Measurements from ENCODE around the gene MKLN1. TPM values are rescaled to one million over a fixed set of nuclear protein-coding genes. Genes with fewer than 3 reads are reported as not detected.

Gene MKLN1
- polyA plus RNA-seq, 1 donor: 21.6 TPM

DNA sequence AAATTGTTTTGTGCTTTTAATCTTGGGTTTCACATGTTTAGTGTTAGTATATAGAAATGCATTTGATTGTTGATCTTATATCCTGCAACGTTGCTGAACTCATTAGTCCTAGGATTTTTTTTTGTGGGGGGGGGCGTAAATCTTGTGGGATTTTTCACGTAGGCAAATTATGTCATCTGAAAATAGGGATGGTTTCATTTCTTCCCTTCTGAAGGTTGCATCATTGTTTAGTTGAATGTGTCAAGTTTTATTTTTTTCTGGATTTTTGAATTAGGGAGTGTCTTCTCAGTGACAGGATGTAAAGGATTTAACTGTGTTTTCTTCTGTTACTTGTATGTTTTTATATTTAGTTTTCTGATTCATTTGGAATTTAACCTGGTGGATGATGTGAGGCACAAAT, 26.7 kb downstream of the MKLN1 start:
- DNase-seq (ENCODE audit: low read depth): no peak

DNA sequence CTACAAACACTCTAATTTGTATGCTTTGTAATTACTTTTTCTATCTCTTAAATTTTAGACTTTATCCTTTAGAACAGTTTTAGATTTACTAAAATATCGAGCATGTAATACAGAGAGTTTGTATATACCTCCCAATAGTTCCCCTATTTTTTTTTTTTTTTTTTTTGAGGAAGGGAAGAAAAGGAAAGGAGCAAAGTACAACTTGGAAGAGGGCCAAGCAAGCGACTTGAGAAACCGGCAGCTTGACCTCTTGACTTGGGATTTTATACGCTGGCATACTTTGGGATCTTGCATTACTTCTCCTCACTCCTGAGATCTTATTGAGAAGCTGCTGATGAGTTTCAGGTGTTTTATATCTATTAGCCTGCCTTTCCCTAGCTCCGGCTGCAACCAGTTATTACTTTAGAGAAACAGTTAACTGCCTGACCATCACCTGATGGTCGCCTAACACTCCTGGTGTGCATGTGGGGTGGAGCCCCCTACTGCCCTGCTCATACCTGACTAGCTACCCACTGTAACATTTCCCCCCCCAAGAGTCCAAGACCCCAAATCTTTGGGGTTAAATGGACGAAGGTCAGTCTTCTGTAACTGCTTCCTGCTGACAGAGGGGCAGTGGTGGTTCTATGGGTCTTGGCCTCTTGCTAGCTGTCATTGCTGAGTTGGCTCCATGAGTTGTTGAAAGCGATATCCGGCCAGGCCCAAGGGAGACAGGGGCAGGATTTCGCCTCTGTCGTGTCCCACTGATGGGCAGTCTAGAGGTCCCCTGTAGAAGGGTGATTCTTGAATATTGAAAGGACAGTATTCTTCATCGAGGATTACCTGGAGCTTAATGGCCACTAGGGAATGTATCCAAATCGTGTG, 28.5 kb downstream of the MKLN1 start:
- DNase-seq (ENCODE audit: low read depth): peak; percentile 8

DNA sequence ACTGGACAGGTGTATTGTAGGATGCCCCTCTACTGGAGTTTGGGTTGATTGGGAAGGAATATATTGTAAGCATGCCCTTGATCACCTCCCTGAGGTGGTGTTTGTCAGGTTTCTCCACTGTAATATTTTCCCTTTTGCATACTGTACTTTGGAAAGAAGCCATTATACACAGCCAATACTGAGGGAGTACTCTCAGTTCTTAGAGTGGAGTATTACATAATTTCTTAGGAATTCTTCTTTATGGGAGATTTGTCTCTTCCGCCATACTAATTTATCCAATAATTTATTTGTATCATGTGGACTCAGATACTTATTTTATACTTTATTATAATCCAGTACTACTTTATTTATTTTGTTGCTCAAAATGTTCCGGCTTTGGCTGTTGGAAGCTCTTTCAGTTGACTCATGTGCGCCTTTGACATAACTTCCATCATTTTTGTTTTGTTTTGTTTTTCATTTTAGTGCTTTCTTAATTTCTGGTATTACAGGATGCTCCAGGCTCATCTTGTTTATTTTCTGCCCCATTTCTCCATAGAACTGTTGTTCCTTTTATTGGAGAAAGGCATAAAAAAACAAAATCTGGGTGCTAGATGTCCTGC, 29.7 kb downstream of the MKLN1 start:
- DNase-seq (ENCODE audit: low read depth): no peak

DNA sequence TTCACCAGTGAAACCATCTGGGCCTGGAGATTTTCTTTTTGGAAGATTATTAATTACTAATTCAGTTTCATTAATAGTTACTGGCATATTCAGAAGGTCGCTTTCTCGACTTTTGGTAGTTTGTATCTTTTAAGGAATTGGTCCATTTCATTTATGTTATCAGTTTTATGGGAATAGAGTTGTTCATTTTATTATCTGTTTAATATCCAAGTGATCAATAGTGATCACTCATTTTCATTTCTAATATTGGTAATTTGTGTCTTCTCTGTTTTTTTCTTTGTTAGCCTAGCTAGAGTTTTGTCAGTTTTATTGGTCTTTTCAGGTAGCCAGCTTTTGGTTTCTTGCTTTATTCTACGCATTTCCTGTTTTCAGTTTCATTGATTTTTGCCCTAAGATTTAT, 31.0 kb downstream of the MKLN1 start:
- DNase-seq (ENCODE audit: low read depth): no peak

DNA sequence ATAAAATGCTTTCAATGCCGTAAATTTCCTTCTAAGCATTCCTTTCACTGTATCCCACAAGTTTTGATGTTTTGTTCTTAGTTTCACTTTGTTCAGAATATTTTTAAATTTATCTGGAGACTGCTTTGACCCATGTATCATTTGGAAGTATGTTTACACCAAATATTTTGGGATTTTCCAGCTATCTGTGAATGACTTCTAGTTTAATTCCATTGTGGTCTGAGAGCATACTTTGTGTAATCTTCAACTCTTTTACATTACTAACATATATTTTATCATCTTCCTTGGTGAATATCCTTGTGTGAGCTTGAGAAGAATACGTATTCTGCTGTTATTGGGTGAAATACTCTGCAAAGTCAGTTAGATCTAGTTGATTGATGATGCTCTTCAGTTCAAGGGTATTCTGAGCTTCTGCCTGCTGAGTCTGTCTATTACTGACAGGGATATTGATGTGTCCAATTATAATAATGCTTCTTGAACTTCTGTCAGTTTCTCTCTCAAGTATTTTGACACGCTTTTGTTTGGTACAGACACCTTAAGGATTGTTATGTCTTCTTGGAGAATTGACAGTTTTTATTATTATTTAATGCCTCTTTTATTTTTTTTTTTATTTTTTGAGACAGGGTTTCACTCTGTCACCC, 31.6 kb downstream of the MKLN1 start:
- no peak for DNase-seq (ENCODE audit: low read depth)

DNA sequence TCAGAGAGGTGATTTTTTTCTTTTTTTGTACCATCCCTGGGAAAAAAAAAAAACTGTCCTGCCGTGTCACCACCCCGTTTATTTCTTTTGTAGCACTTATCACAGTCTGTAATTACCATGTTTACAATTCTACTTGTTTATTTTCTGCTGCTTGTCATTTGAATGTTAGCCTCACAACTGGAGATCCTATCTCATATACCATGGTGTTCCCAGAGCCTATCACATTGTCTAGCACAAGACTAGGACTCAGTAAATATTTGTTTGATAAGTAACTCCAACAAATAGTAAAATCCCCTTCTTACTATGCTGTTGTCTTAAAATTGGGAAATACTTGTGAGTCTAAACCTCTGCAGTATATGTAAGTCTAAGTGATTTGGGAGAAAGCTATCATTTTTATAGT, 36.0 kb downstream of the MKLN1 start:
- DNase-seq (ENCODE audit: low read depth): no peak

DNA sequence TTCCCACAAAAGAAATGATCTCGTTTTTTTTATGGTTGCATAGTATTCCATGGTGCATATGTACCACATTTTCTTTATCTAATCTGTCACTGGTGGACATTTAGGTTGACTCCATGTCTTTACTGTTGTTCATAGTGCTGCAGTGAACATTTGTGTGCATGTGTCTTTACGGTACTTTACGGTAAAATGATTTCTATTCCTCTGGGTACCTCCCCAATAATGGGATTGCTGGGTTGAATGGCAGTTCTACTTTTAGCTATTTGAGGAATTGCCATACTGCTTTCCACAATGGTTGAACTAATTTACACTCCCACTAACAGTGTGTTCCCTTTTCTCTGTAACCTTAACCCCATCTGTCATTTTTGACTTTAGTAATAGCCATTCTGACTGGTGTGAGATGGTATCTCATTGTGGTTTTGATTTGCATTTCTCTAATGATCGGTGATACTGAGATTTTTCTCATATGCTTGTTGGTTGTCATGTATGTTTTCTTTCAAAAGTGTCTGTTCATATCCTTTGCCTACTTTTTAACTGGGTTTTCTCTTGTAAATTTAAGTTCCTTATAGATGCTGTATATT, 37.2 kb downstream of the MKLN1 start:
- no peak for DNase-seq (ENCODE audit: low read depth)

DNA sequence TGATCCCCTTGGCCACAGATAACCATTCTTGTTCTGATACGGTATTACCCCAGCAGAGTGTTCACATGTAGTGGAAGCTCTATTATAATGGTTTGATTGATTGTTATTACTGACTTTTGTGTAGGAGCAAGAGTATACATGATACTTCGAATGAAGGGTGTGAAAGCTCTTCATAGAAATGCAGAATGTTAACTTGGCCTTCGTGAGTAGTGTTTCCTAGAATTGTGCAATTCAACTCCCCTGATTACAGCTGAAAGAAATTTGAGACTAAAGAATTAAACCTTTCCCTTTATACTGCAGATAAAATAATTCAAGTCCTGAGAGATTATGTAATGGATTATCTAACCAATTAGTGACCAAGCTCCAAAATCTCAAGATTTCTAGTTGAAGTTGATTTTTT, 38.2 kb downstream of the MKLN1 start:
- no peak for DNase-seq (ENCODE audit: low read depth)

DNA sequence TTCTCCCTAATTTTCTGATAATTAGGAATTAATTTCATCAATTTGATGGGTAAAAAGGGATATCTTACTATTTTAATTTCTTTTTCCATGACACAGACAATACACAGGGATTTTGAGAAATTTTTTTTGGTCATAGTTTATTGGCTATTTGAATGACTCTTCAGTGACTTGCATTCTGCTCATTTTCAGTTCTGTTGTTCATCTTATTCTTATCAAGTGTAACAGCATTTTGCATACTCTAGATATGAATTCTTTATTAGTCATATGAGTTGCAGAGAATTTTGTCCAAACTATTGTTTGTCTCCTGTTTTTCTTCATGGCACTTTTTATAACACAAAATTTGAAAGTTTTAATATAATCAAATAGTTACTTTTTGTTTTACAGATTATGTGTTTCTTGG, 41.7 kb downstream of the MKLN1 start:
- DNase-seq (ENCODE audit: low read depth): no peak

DNA sequence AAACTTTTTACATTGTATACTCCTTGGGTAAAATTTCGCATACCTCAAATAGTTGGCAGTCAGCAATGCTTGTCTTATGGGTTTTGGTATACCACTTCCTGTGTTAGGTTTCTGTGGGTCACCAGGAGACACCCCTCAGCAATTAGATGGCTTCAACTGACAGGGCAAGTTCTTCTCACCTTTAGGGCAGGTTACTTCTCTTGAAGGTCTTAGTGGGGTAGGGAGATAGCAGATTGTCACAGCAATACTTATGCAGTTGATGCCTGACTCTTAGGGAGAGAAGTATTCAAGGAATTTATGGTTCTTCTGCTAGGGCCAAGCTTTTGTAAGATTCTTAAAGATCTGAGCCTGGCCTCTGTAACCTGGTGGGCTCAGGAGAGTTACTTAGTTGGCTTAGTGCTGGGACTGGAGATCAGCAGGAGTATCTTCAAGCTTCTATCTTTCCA, 42.9 kb downstream of the MKLN1 start:
- DNase-seq (ENCODE audit: low read depth): no peak

DNA sequence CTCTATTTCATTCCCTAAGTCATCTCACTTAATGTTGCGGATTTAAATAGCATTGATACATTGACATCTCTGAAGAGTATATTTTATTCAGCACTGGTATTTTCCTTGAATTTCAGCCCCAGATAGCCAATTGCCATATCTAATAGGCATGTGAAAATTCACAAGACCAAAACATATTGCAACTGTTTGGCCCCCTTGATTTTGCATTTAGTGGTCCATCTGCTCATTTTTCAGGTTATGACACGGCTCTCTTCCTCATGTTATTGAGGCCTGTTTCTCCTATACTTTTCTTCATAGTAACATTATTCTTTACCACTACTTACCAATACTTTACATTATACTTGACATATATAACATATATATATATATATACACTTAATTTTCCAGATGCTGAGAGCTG, 43.7 kb downstream of the MKLN1 start:
- DNase-seq (ENCODE audit: low read depth): no peak

DNA sequence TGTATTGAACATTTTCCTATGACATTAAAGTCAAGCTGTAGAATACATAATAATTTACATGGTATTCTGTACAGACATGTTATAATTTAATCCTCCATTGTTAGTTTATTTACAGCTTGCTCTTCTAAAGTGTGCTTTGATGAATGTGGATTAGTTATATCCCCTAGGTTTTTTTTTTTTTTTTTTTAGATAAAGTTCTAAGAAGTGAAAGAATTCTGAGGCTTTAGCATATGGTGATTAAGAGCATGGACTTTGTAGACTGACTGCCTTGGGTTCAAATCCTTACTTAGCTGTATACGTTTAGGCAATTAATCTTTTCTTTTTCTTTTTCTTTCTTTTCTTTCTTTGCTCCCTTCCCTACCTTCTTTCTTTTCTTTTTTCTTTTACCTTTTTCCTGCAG, 44.9 kb downstream of the MKLN1 start:
- no peak for DNase-seq (ENCODE audit: low read depth)

DNA sequence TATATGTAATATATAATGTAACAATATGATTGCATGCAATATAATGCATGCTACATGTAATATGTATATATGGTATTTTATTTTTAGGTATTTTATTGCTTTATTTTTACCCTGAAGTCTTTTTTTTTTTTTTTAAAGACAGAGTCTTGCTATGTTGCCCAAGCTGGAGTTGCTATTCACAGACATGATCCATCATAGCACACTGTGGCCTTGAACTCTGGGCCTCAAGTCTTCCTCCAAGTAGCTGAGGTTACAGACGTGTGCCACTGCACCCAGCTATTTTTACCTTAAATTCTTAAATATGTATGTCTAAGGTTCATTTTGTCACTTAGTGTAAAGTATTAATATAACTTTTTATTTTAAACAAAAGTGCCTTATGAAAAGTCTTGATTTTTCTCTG, 47.1 kb downstream of the MKLN1 start:
- no peak for DNase-seq (ENCODE audit: low read depth)

DNA sequence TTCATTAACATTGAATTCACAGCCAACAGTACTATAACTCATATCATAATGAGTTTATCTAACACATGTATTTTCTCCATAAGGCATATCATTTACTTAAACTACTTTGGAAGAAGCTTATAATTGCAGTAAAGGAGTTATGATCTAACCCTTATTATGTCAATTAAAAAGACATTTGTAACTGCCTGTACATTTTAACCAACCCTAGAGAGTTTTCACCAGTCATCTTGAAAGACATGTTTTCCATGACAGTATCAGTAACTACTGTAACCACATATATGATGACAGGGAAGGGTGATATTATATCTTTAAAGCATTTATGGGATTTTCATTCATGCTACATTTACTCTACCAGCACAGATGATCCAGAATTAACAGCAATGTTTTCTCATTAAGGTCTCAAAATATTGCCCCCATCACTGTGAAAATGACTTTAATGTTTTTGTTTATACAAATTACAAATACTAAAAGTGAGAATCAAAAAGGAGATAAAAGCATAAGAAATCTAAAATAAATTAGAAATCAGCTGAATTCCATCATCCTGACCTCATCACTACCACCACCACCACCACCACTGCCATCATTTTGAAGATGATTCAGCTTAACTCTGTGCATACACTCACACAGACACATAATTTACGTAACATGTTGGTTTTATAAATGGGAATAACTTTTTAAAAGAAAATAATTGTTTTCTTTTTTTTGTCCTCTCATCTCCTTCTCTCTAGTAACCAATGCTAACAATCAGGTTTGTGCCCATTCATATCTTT, 53.6 kb downstream of the MKLN1 start:
- DNase-seq (ENCODE audit: low read depth): no peak

DNA sequence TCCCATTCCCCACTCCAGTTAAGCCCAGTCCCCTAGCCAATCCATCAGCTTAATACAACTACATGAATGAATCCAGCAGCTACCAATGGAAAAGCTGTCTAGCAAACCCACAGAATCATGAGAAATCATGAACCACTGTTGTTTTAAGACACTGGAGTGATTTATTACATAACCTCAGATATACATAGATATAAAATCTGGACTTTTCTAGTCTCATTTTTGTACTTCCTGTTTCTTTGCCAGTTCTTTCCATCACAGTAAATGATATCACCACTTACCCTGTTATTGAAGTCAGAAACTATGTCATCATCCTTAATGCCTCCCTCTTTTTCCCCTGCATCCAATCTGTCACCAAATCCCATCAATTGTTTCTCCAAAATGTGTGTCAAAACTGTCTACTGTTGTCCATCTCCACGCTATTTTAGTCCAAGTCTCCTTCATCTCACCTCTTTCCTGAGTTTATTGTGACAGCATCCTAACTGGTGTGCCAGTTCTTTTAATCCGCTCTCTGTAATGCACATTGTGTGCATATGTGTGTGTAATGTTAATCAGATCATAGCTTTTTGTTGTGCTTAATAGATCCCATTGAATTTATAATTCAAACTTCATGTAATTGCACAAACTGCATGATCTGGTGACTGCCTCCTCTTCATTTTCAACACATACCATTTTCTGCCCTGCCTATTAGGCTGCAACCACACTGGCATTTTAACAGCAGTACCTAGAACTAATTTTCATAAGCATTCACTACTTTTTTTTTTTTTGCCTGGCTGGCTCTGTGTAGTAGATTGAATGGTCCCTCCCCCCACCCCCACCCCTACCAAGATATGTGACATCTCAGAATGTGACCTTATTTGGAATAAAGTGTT, 56.0 kb downstream of the MKLN1 start:
- no peak for DNase-seq (ENCODE audit: low read depth)

DNA sequence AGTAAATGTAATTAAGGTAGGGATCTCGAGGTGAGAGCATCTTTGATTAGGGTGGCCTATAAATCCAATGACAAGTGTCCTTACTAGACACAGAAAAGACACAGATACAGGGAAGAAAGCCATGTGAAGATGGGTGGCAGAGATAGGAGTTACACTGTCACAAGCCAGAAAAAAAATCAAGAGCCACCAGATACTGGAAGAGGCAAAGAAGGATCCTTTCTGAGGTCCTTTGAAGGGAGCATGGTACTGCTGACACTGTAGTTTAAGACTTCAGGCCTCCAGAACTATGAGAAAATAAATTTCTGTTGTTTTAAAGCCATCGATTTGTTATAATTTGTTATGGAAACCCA, 56.6 kb downstream of the MKLN1 start:
- no peak for DNase-seq (ENCODE audit: low read depth)

DNA sequence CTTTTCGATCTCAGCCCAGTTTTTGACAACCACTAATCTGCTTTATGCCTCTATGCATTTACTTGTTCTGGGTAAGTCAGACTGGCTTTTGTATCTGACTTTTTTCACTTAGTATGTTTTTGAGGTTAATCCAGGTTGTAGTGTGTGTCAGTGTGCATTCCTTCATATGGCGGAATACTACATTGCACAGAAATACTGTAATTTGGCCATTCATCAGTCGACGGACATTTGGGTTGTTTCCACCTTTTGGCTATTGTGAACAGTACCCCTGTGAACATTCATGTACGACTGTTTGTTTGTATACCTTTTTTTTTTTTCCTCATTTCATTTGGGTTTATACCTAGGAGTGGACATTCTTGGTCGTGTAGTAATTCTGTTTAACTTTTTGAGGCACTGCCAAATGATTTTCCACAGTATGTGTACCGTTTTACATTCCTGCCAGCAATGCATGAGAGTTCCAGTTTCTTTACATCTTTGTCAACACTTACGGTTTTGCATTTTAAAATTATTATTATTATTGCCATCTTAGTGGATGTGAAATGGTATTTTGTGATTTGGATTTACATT, 57.4 kb downstream of the MKLN1 start:
- DNase-seq (ENCODE audit: low read depth): no peak

DNA sequence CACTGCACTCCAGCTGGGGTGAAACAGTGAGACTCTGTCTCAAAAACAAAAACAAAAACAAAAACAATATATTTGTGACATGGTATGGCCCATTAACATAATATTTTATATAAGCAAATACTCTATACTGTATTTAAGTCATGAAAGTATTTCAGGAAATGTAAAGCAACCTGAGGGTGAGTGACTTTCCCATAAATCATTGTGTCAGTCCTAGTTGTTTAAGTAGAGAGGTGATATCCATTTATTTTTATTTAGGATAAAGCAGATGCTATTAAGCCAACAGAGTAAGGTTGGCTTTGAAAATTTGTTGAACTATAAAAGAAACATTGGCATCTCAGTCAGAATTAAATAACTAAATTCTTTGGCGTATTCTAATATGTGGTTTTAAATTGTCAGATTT, 60.5 kb downstream of the MKLN1 start:
- DNase-seq (ENCODE audit: low read depth): no peak

DNA sequence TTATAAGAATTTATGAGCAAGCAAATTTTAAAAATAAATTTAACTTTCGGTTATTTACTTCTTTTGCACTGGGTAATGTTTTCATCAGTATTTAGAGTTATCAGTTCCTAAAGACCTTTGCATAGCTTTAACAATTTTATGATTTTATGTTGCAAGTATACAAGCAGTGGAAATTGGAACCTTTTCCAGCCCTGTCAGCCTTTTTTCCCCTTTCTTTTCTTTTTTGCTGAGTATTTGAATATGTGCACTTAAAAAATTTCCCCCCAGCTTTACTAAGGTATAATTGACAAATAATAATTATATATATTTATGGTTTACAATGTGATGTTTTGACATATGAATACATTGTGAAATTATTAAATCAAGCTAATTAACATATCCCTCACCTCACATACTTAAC, 62.6 kb downstream of the MKLN1 start:
- no peak for DNase-seq (ENCODE audit: low read depth)

DNA sequence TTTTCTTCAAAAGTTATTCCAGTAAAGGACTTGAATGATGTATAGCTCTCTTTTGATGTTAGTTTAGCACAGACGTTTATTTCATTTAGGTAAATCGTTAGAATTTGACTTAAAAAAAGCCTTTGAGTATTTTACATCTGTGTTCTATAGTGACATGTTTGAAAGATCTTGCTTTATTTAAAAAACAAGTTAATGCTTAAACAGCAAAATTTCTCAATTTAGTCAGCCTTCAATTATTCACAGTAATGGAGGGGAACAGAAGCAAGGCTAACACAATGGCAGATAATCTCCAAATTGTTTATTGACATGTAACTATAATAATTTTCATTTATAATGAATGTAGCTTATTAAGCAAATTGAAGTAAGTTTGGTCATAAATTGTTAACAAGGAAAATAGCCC, 63.5 kb downstream of the MKLN1 start:
- no peak for DNase-seq (ENCODE audit: low read depth)

Data from forelimb muscle (tissue), 1 donor.